HG03280 (cell line): Measurements from ENCODE around the gene CARS1.

Source experiments
- ATAC-seq: cut with Tn5 transposase; IDR thresholded peaks from one replicate; pipeline ENCODE4 v1.9.1; 2021; ENCODE audit warnings: mild to moderate bottlenecking, moderate library complexity; ENCODE audit not compliant: unreplicated experiment

The CARS1 gene

DNA sequence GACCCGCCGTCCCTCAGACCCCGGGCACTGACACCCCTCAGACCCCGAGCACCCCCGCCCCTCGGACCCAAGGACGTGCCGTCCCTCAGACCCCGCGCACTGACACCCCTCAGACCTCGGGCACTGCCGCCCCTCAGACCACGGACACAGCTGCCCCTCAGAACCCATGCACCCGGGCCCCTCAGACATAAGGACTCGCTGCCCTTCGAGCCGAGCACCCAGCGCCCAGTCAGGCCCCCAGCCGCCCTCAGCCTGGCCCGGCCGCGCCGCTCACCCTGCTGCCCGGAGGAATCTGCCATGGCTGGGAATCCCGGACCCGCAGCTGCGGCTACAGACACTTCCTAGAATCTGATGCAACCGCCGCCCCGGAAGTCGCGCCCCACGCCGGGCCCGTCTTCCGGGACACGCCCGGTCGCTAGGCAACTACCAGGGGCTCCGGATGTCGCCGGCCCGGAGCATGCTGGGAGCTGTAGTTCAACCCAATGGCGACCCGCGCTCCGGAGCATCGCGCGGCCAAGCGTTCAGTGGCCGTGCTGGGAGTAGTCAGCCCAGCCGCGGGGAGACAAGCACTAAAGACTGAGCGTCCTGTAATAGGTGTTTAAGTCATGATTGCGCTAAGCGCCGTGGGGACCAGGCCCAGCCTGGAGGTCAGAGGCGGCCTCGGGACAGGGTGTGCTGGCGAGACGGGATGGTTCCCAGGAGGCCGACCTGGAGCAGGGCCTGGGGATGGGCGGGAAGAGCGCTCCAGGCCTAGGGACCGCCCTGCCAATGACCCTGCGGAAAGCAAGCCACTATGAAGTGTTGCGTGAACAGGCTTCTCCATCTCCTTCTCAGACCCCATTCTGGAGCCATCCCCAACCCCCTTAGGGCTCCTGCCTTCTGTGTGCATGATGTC lies at the start of gene CARS1:
TSS of gene CARS1 (minus strand) at position 355 of the 895 bp plus-strand sequence. CDS start at position 299, 56 bp downstream.
- ATAC-seq, result peak; percentile 98

DNA sequence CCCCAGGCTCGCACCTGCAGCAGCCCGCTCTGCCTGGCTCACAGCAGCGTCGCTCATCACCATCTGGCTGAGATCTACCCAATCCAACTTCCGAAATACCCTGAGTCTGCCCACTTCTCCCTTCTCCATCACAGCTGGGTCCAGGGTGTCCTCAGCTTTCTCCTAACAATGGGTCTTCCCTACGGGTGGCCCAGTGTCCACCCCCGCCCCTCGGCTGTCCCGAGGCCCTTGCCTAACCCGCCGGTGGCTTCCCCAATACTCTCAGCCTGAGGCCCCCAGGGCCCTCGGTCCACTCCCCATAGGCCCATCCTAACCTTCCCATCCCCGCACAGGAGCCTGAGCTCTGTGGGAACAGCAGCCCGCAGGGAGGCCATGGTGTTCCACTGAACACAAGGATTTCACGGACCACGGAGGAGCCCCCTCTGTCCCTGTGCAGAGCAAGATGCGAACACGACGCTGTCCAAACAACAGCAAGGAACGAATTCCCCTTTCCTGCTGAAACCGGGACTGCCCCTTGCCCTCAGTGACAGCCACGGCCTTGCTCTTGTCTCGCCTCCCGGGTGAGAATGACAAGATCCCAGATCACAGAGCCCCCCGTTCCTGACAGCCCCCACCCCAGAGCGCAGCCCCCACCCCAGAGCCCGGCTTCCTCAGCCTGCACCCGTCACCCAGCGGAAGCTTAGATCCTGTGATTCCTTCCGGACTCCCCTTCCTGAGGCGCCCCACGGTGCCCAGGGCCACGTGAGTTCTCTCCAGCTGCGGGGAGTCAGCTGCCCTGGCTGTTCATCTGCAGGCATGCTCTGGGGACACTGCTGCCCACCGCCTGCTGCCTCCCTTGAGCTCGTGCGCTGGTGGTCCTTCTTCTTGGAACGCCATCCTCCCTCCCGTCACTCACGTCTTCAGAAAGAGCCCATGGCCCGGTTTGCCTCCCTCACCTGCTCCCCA lies 48.8 kb upstream of the CARS1 start:
- no peak for ATAC-seq

DNA sequence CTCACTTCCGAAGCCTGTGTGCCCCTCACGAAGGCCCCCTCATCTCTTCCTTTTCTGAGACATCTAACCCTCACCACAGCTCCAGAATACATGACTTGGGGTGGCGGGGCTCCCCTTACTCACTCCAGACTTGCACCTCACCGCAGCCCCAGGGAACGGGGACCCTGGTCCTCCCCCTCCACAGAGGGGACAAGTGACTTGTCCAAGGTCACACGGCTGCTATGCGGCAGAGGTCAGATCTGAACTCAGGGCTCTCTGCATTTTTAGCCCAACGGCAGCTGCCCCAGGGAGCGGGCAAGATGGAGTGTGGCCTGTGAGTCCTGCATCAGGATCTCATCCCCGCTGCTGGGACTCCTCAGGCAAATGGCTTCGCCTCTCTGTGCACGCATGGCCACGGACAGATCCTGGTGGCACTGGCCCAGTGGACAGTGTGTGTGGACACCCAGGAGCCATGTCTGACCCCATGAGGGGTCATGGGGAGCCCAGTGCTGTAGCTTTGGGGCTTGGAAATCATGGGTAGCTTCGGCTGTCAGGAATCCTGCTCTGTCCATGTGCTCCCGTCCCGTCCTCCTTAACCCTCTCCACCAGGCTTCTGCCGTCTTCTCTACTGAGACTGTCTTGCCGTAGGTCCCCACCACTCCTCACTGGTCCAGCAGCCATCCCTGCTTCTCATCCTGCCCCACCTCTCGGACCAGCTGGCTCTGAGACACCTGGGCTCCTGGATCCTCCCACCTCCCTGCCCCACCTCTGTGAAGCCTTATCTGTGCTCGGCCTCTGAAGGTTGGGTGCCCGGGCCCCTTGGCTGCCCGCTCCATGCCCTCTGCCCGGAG lies 48.0 kb upstream of the CARS1 start:
- no peak for ATAC-seq

DNA sequence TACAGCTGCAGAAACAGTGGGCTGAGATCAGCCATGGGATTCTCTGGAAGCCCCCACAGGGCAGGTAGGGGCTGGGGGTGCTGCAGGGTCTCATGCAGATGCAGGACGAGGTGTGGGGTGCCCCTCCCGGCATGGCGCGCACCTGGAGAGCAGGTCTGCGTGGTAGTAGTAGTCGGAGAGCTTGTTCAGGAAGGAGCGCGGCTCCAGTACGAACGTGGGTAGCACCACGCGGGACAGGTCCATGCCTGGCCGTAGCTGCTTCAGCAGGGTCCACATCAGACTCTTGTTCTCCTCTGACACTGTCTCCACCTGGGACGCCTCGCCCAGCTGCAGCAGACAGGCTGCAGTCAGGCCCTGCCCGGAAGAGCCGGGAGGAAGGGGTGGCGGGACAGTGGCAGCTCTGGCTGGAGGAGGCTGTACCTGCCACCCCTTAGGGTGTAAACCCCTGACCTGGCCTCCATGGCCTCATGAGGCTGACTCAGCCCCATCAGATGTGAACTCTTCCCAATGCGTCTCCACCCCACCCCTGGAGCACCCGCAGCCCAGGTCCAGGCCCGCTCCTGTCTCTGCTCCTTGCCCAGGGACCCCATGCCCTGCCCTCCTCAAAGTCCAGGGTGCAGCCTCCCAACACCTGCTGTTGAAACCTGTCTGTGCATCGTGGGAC lies 47.0 kb upstream of the CARS1 start:
- ATAC-seq, result no peak

DNA sequence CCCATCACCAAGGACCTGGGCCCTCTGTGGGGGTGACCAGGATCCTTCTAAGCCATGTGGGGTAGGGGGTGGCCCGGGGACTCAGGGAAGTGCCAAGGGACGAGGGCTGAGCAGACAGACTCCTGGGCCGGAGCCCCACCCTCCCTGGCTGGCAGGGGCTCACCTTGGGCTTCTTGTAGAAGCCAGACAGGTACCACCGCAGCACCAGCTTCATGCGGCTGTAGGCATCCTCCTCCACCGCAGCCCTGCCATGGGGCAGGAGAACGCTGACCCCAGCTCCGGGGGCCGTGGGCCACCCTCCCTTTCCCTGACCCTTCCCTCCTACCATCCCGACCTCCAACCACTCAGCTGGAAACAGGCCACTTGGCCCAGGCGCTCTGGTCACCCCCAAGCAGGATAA lies 45.9 kb upstream of the CARS1 start:
- no peak for ATAC-seq

DNA sequence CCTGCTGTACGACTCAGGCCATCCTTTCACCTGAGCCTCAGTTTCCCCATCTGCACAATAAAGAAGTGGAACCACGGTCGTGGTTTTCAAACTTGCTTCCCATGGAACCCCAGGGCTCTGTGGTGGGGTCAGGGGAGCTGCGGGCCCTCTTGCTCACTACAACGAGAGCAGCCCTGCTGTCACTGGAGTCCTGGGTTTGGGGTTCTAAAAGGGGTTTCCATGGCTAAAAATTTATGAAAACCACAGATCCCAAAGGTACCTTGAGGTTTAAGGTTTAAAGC lies 45.4 kb upstream of the CARS1 start:
- ATAC-seq, result no peak

DNA sequence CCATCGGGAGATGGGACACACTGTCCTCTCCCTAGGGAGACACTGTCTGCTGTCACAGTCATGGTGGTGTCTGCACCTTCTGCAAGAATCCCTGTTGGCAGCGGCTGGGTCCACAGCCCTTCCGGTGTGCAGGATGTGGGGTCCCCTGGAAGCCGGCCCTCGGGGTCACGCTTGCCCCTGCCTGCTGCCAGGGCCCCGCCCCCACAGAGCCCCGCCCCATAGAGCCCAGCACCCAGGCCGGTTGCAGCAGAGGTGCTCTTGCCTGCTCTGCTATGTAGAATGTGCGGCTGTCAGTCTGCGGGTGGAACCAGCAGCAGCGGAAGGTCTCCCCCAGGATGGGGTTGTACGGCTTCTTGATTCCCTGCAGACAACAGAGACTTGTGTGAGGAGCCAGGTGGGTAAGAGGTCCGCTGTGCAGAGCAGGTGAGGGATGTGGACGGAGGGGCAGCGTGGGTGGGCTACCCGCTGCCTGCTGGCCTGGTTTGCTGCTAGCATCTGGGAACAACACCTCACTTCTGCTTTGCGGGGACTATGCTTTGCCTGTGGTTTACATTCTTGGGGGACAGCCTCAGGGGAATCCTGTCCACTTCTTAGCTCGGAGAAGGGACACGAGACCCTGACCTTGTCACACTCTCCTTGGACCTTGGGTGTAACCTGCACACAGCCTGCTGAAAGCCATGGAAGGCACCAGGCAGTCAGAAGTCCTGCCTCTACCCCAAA lies 44.9 kb upstream of the CARS1 start:
- no peak for ATAC-seq

DNA sequence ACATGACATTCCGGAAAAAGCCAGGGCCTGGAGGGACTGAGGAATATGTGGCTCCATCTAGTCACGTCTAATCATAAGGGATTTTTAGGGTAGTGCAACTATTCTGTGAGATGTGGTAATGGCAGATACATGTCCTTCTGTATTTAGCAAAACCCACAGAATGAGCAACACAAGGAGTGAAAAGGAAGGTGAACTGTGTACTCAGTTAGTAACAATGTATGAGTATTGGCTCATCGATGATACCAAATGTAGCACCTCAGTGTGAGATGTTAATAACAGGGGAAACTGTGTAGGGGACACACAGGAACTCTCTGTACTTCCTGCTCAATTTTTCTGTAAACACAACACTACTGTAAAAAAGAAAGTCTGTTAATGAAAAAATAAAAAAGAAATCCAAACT lies 42.0 kb upstream of the CARS1 start:
- no peak for ATAC-seq

DNA sequence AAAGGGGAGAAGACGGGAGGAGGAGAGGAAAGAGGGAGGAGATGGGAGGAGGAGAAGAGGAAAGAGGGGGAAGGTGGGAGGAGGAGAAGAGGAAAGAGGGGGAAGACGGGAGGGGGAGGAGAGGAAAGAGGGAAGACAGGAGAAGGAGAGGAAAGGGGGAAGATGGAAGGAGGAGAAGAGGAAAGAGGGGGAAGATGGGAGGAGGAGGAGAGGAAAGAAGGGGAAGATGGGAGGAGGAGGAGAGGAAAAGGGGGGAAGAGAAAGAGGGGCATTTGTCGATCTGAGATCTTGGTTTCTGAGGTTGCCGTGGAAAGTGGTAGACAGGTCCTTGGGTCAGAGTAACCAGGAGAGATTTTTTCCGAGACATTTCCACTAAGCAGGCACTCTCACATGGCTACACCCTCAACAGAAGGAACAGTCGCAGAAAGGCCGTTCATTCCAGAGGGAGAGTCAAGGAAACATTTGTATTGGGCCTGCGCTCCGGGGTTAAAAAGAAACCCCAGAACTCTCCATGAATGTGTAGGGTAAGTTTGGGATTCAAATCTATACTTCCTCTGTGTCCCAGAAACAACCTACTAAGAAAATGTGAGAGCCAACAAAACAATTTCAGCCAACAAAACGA lies 39.8 kb upstream of the CARS1 start:
- ATAC-seq, result no peak

DNA sequence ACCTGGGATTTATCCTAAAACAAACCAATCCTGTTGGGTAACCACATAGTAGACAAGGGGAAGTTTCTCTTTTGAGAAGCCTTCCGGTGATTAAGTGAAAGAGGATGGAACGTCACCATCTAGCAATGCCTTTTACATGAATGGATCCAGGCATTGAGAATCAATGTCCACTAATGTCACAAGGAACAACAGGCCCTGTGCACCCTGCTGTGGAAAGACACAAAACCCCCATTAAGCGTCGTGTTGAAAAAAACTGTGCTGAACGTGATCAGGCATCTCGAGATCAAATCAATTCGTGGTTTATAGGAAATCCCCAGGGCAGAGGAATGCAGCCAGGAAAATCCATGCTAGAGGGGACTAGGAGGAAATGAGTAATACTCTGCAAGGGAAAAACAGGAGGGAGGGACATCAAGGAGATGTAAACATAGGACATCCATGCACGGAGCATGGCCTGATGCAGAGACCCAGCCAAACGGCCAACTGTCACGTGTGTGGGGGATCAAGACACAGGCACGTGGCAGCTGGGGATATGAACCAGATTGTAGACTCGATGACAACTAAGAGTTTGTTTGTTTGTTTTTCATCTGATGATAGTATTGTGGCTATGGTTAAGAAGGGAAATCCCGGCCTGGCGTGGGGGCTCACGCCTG lies 38.6 kb upstream of the CARS1 start:
- no peak for ATAC-seq

DNA sequence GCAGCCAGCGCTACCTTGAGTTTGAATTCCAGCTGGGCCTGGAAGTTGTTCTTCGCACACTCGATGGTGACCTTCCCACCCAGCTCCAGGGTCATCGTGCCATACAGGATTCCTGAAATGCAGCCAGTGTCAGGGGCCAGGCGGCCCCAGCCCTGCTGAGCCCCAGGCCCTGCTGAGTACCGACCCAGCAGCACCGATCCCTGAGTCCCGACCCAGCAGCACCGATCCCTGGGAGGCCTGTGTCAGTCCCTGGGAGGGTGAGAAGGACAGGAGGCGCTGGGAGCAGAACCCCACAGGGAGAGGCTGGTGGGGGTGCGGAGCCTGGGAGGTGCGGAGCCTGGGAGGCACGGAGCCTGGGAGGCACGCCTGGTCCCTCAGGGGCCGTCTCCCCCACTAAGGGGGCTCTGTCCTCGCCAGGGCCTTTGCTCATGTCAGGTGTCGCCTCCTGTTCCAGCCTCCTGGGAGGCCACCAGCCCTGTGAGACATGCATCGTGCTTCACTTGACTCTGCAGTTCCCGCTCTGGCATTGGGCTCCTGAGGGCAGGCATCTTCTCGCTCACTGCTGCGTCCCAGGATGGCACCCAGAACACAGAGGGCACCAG lies 37.1 kb upstream of the CARS1 start:
- no peak for ATAC-seq

DNA sequence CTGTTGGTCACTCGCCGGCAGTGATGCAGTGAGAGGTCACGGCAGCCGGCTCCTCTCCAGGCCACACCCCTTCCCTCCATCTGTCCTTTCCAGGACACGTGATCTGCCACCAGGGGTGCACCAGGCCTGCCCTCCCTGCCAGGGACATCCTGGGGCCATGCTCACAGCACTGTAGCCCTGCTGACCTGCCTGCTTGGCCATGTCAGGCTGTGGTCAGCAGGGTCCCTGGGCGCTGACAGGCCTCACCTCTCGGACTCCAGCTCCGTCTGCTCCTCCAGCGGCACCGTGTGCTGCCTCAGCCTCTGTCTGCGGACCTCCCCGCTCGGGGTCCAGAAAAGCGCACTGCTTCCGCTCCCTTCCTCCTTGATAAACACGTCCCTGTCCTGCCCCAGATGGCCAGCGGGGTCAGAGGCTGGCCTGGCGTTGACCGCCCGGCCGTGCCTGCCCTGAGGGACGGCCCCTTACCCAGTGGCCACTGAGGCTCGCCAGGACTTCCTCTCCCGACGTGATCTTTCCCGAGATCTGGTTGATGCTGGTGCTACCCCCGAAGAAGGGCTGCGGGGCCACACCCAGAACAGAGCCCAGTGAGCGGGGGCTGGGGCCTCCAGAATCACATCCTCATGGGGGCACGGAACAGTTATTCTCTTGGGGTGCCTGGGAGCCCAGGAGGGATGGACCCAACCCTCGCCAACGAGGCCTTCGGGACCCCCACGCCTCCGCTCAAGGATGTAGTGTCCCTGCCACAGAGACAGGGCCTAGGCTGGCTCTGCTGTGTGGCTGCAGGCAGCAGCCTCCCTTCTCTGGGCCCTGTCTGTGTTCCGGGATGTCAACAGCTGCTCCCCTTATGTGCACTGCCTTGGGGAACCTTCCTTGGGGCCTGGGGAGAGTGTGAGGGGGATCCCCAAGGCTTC lies 36.3 kb upstream of the CARS1 start:
- ATAC-seq, result no peak

DNA sequence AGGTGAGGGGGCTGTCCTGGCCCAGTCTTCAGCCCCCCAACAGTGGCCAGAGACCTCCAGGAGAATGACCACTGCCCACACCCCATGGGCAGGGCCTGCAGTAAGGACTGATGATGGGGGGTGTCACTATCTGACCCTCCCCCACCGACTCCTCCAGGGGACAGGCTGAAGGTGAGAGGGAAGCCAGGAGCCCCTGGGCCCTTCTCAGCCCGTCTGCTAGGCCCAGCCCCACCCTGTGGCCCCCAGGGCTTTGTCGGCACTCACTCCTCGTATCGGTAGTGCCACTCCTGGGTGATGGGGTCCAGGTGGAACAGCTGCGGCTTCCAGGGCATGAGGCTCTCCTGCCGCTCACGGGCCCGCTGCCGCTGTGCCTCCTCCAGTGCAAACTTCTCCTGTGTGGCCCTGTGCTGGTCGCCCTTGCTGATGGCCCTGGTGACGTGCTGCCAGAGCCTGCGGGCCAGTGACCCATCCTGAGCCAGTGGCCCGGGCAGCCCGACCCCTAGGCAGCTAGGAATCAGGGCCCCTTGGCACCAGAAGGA lies 35.4 kb upstream of the CARS1 start:
- no peak for ATAC-seq

DNA sequence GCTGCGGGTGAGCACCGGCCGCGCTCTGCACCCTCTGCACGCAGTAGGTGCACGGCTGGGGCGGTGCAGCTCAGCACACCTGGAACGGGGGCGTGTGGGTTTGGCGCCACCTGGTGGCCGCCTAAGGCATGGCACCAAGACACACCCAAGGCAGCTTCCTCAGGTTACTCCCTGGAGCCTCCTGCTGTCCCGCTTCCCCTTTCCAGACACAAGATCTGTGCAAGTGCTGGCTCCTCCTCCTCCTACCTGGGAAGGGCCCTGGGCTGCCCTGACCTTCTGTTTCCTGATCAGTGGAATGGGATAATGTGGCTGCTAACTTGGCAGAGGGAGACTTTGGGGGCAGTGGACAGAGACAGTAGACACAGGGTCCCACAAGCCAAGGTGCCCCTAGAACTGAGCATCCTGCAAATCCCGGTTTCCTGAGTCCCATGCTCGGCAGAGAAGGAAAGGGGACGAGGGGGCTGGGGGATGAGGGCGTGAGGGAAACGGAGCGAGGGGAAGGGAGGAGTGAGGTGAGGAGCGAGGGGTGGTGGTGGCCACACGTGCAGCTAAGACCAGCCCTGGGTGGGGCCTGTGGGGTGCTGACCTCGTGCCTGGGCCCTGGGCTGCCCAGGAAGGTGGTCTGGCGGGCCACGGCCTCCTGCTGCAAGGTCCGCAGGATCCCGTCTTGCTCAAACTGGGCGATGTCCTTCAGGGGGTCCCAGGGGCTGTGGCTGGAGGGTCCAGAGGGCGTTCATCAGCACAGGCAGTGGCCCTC lies 34.8 kb upstream of the CARS1 start:
- ATAC-seq, result peak; percentile 72

DNA sequence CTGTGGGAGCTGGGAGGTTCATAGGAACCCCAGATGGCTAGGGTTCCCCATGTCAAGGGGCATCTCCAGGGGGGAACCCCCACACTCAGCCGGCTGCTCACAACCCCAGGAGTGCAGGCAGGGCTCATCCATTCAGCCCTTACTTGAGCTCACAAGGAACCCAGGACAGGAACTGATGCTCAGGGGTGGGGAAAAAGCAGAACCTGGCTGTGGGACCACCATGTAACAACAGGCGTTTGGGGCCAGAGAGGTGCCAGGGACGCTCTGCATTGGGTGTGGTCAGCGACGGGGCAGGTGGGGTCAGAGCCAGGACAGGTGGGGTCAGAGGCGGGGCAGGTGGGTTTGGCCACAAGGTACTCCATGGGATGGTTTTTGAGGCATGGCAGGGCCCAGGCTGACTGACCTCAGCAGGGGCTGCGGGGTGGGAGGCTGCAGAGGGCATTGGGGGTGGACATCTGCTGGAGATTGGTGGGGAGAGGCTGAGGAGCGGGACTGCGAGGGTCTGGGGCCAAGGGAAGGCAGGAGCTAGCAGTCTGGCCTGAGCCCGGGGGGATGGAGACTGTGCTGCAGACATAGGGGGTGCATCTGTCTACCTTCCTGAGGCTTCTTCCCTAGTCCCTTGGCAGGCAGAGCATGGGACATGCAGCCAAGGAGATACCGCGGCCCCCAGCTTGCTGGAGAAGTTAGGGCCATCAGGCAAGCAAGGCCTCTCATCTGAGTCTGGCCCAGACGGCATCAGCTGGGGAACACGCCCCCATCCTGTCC lies 34.0 kb upstream of the CARS1 start:
- ATAC-seq, result no peak
